HCT116 (cell line): ENCODE results near the gene TMEM240. TPM values are rescaled to one million over a fixed set of nuclear protein-coding genes. Genes with fewer than 3 reads are reported as not detected.

Source experiments
- ATAC-seq: fragments of 200-7000 bp; cut with Tn5 transposase; 2 replicates; pipeline ENCODE4 v1.9.1; 2020; ENCODE audit warnings: mild to moderate bottlenecking, moderate library complexity
- BruUV-seq: library from RNA; stranded (reverse); fragments of 400-500 nt; replicated peaks from 2 replicates; lab custom pipeline; 2021; lab: Mats Ljungman, UMichigan
- CTCF ChIA-PET: fragments of 300-600 bp; sonication (Branson Sonifier 250); formaldehyde crosslinking; loops from one replicate; lab custom pipeline; 2021; ENCODE audit warnings: antibody characterized with exemption; lab: Charles Lee
- POLR2A ChIA-PET: fragments of 300-600, 350-600 bp; sonication (Branson Sonifier 250); formaldehyde crosslinking; loops from one replicate; lab custom pipeline; 2021; ENCODE audit warnings: antibody characterized with exemption; lab: Charles Lee
- RAD21 ChIA-PET, 2 experiments: fragments of 300-600 bp; sonication (Branson Sonifier 250); formaldehyde crosslinking; loops; one replicate each; lab custom pipeline; 2023; ENCODE audit warnings: low total read pairs in 2 of 2; ENCODE audit not compliant: uncharacterized antibody in 2 of 2, unreplicated experiment in 2 of 2, low non-redundant PET in 1 of 2; lab: Charles Lee
- DNase-seq: peaks from one replicate; pipeline ENCODE4 v3.0.0-alpha.2; 2010; ENCODE audit warnings: low read depth, low spot score
- H2AFZ ChIP-seq: fragments of 200-600 bp; shearing (Covaris generic), sonication (generic); 2 replicates; pipeline ENCODE4 v1.6.1; 2017; ENCODE audit warnings: low read depth, mixed run types, mixed read lengths, antibody characterized with exemption, low read length; ENCODE audit not compliant: poor library complexity, severe bottlenecking
- H3K27ac ChIP-seq: 2 replicates; pipeline ENCODE4 v1.5.1; 2012; ENCODE audit warnings: low read depth, low read length
- H3K27me3 ChIP-seq: fragments of 200-600 bp; sonication (generic); 2 replicates; pipeline ENCODE4 v1.6.1; 2016; ENCODE audit warnings: mixed run types, low read length, mixed read lengths; ENCODE audit not compliant: insufficient read depth
- H3K36me3 ChIP-seq, 2 experiments: fragments of 200-500 bp in 1 of 2; fragments of 200-600 bp in 1 of 2; sonication (Bioruptor generic) in 1 of 2; sonication (generic) in 1 of 2; 2 replicates each; pipeline versions ENCODE4 v1.5.1 to v1.6.1; 2014 to 2016; ENCODE audit warnings: low read length in 2 of 2, inconsistent platforms in 1 of 2, mixed read lengths in 1 of 2, mixed run types in 1 of 2; ENCODE audit not compliant: insufficient read depth in 2 of 2, control insufficient read depth in 1 of 2
- H3K4me1 ChIP-seq, 2 experiments: fragments of 200-600 bp in 1 of 2; sonication (generic) in 1 of 2; 2 replicates each; pipeline versions ENCODE4 v1.5.1 to v1.6.1; 2012 to 2017; ENCODE audit warnings: low read length in 2 of 2, inconsistent platforms in 1 of 2, mild to moderate bottlenecking in 1 of 2, mixed read lengths in 1 of 2, mixed run types in 1 of 2, moderate library complexity in 1 of 2; ENCODE audit not compliant: insufficient read depth in 2 of 2, control insufficient read depth in 1 of 2
- H3K4me2 ChIP-seq: fragments of 200-600 bp; sonication (generic); 2 replicates; pipeline ENCODE4 v1.6.1; 2017; ENCODE audit warnings: mixed run types, low read length, mixed read lengths
- H3K4me3 ChIP-seq, 2 experiments: fragments of 200-600 bp in 1 of 2; sonication (generic) in 1 of 2; replicated peaks in 1 of 2; 2 replicates each; pipeline ENCODE4 v1.5.1; 2011 to 2016; ENCODE audit warnings: low read length in 2 of 2, control low read depth in 1 of 2, low read depth in 1 of 2, mild to moderate bottlenecking in 1 of 2, mixed read lengths in 1 of 2, mixed run types in 1 of 2
- H3K79me2 ChIP-seq: fragments of 200-600 bp; sonication (generic); 2 replicates; pipeline ENCODE4 v1.6.1; 2017; ENCODE audit warnings: mild to moderate bottlenecking, mixed run types, low read length, moderate library complexity, mixed read lengths; ENCODE audit not compliant: insufficient read depth
- H3K9ac ChIP-seq: fragments of 200-600 bp; sonication (generic); 2 replicates; pipeline ENCODE4 v1.6.1; 2016; ENCODE audit warnings: low read length, mixed read lengths
- H3K9me2 ChIP-seq: fragments of 200-600 bp; sonication (generic), shearing (Covaris generic); 2 replicates; pipeline ENCODE4 v1.6.1; 2017; ENCODE audit warnings: mixed run types, mild to moderate bottlenecking, moderate library complexity; ENCODE audit not compliant: insufficient read depth
- H3K9me3 ChIP-seq, 2 experiments: fragments of 200-500 bp in 1 of 2; fragments of 200-600 bp in 1 of 2; sonication (Bioruptor generic) in 1 of 2; sonication (generic) in 1 of 2; 2 replicates each; pipeline ENCODE4 v1.6.1; 2014 to 2017; ENCODE audit warnings: low read length in 2 of 2, mixed read lengths in 2 of 2, inconsistent platforms in 1 of 2, low read depth in 1 of 2, mild to moderate bottlenecking in 1 of 2, mixed run types in 1 of 2, moderate library complexity in 1 of 2; ENCODE audit not compliant: control insufficient read depth in 1 of 2, insufficient read depth in 1 of 2
- H4K20me1 ChIP-seq: fragments of 200-600 bp; sonication (generic), shearing (Covaris generic); 2 replicates; pipeline ENCODE4 v1.6.1; 2017; ENCODE audit warnings: mixed run types, mild to moderate bottlenecking, moderate library complexity; ENCODE audit not compliant: insufficient read depth
- CBX3 ChIP-seq: IDR thresholded peaks from 2 replicates; pipeline ENCODE4 v1.6.1; 2012; ENCODE audit warnings: low read depth
- EGR1 ChIP-seq: IDR thresholded peaks from 2 replicates; pipeline ENCODE4 v1.6.1; 2012; ENCODE audit warnings: low read depth
- EZH2phosphoT487 ChIP-seq: fragments of 200-600 bp; IDR thresholded peaks from 2 replicates; pipeline ENCODE4 v1.6.1; 2018; ENCODE audit warnings: antibody characterized with exemption, borderline replicate concordance
- SIN3A ChIP-seq: IDR thresholded peaks from 2 replicates; pipeline ENCODE4 v1.6.1; 2012; ENCODE audit warnings: low read depth
- intact Hi-C: fragments of 100-400 bp; cut with micrococcal nuclease; formaldehyde crosslinking; loops from 2 replicates; pipeline ENCODE4 v1.10.0; 2022
- total RNA-seq: library from RNA; stranded (reverse); gene quantifications from one replicate; pipeline ENCODE4 v1.2.1, GENCODE V29; 2021; ENCODE audit not compliant: unreplicated experiment

Gene TMEM240
- total RNA-seq, 1 experiment from 2014 or later: 2.3 TPM

DNA sequence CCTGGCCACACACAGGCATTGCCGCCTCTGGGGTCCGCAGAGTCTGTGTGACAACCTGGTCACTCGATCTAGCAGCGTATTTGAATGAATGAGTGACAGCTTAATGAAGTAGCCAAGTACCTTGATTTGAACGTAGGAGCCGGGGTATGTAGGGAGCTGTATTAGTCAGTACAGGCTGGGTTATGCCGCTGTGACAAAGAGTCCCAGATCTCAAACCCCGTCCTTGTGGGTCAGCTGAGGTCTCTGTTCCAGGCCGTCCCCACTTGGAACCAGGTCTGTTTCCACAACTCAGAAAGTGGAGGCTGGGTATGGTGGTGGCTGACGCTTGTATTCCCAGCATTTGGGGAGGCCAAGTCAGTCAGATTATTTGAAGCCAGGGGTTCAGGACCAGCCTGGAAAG lies 48.8 kb downstream of the TMEM240 start:
- H4K20me1 ChIP-seq: no peaks in the 10 kb centered on the region
- ATAC-seq (no peak), DNase-seq (no peak)
- no peak overlapping the region for H3K4me2 ChIP-seq
- intact Hi-C loops: no loop called here
- no peak for TF ChIP-seq EZH2phosphoT487
- no peak for TF ChIP-seq CBX3
- H3K27me3 ChIP-seq: no peaks in the 10 kb centered on the region
- POLR2A ChIA-PET: no interaction called here
- RAD21 ChIA-PET: no interaction called here
- no TSS peak for BruUV-seq
- H3K9me2 ChIP-seq: no peaks in the 10 kb centered on the region
- H3K4me3 ChIP-seq: no peak overlapping the region
- H3K9ac ChIP-seq: no peak overlapping the region
- H3K79me2 ChIP-seq: peaks cover 11% of the 10 kb centered on the region; the same call in 1 of the 2 replicates
- no peaks in the 10 kb centered on the region for H3K4me1 ChIP-seq
- peaks cover 11 to 63% of the 10 kb centered on the region in 2 experiments; a peak in 3 of 4 replicates for H3K36me3 ChIP-seq
- CTCF ChIA-PET: no interaction called here
- no peaks in the 10 kb centered on the region; a peak in 1 of 4 replicates for H3K9me3 ChIP-seq
- no peak overlapping the region for H2AFZ ChIP-seq
- H3K27ac ChIP-seq: no peak overlapping the region

GRCh38 chr1:1490633-1491230 lies 49.7 kb downstream of the TMEM240 start:
- POLR2A ChIA-PET: no interaction called here

More at GRCh38 chr1:1490633-1491230, 49.7 kb downstream of the TMEM240 start:
- no peaks in the 10 kb centered on the region for H3K4me1 ChIP-seq
- CTCF ChIA-PET: no interaction called here
- no peak overlapping the region for H3K9ac ChIP-seq
- no peak for DNase-seq
- H2AFZ ChIP-seq: no peak overlapping the region
- BruUV-seq: no TSS peak
- TF ChIP-seq SIN3A: no peak
- TF ChIP-seq EGR1: no peak
- TF ChIP-seq, all 23 proteins: peak for 0
- no peak overlapping the region for H3K4me2 ChIP-seq
- no peak overlapping the region for H3K4me3 ChIP-seq
- RAD21 ChIA-PET: no interaction called here
- H3K79me2 ChIP-seq: peaks cover 11% of the 10 kb centered on the region; the same call in 1 of the 2 replicates
- H3K9me3 ChIP-seq: no peaks in the 10 kb centered on the region; a peak in 1 of 4 replicates
- no peaks in the 10 kb centered on the region for H3K27me3 ChIP-seq
- ATAC-seq: no peak
- no peaks in the 10 kb centered on the region for H3K9me2 ChIP-seq
- no peak overlapping the region for H3K27ac ChIP-seq
- intact Hi-C loops: no loop called here
- H3K36me3 ChIP-seq: peaks cover 11 to 63% of the 10 kb centered on the region in 2 experiments; a peak in 3 of 4 replicates
- H4K20me1 ChIP-seq: no peaks in the 10 kb centered on the region
